GM12801 (cell line): ENCODE results near the gene TCF4.

Experiments used
- TF ChIP-seq, protein P1 (sequence below): IDR thresholded peaks from one replicate; pipeline ENCODE4 v1.5.1; 2011; ENCODE audit warnings: control low read depth; ENCODE audit not compliant: insufficient read length; ENCODE audit errors: extremely low read depth

Gene TCF4

DNA sequence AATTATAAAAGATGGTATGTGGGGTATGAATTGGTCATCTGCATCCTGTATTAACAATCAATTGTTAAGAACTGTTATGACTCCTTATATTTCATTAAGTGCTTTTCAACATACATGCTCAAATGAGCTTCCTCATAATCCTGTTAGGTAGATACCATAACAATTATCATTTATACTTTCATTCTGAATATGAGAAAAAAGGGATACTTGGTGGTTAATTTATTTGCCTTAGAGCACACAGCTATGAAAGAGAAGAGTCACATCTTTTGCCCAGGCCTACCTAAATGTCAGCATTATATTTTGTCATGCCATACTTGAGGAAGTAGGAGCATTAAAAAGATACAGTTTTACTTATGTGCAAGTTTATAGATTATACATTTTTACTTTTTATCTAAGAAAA lies 169.6 kb downstream of the TCF4 start:
- TF ChIP-seq, protein P1, sequence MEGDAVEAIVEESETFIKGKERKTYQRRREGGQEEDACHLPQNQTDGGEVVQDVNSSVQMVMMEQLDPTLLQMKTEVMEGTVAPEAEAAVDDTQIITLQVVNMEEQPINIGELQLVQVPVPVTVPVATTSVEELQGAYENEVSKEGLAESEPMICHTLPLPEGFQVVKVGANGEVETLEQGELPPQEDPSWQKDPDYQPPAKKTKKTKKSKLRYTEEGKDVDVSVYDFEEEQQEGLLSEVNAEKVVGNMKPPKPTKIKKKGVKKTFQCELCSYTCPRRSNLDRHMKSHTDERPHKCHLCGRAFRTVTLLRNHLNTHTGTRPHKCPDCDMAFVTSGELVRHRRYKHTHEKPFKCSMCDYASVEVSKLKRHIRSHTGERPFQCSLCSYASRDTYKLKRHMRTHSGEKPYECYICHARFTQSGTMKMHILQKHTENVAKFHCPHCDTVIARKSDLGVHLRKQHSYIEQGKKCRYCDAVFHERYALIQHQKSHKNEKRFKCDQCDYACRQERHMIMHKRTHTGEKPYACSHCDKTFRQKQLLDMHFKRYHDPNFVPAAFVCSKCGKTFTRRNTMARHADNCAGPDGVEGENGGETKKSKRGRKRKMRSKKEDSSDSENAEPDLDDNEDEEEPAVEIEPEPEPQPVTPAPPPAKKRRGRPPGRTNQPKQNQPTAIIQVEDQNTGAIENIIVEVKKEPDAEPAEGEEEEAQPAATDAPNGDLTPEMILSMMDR: no peak

DNA sequence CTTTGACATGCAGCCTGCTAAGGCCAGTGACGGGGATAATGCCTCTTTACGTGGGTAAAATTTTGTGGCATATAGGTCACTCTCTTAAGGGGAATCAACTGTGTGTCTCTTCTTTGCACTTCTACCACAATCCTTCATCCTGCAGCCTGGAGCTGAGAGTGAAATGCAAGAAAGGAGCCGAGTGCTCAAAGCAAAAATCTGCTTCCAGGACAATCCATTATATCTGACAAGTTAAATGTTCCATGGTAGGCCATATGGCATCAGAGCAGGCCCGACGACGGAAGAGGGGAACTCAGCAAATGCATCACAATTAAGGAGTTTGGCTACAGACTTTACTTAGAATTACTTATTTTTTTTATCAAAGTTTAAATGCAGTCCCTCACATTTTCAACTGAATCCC lies 171.2 kb downstream of the TCF4 start:
- TF ChIP-seq, protein P1: no peak

DNA sequence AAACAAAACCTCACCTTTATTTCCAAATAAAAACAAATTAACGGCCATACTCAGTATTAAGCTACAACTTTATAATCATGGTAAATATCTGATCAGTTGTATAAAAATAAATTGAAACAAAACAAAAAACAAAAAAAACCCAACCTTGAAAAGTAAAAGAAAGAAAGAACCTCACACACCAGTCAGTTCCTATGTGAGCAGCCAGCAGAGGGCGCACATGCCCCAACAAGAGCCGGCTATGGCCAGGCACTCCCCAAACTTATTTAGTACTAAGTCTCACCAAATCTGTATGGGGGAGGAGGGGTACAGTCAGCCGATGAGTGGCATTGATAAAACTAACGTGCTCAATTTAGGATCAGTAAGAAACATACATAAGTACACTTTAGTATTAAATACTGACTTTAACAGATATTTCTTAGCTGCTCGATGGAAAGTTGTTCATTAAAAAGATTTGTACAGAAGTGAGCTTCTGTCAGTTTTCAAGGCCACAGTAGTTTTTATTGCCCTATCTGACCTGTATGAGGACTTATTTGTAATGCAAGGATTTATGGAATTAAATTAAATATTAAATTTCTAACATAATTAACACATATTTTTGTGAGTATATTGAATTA lies 172.6 kb downstream of the TCF4 start:
- TF ChIP-seq, protein P1: no peak

DNA sequence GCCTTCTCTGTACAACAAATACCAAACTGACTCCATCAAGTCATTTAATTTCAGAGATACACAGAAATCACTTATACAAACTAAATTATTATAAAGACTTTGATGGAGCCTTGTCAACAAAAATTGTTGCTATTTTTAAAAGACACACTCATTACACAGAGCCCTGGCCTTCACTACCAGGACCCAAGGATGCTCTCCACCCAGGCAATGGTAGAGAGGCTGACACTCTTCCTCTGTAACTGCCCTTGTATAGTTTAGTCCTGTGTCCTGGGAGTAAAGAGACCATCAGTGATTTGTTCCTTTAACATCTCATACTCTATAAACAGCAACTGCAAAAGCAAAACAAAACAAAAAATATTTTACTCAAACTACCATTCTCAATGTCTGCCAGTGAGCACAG lies 173.5 kb downstream of the TCF4 start:
- TF ChIP-seq, protein P1: no peak

DNA sequence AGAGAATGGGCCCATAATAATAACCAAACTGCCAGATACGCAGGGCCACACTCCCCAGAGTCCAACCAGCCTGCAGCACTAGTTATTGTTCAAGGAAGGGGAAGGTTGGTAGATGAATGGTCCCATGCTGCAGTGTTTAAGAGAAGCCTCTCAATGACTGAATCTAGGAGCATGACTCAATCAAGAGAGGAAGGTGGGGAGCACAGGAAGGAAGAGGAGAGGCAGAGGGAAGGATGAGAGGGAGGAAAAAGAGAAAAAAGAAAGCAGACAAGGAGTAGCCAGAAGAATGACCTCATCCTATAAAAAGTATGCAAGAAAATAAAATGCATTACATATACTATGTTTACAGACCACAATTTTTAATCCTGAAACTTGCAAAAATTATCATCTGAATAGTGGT lies 174.5 kb downstream of the TCF4 start:
- TF ChIP-seq, protein P1: no peak

DNA sequence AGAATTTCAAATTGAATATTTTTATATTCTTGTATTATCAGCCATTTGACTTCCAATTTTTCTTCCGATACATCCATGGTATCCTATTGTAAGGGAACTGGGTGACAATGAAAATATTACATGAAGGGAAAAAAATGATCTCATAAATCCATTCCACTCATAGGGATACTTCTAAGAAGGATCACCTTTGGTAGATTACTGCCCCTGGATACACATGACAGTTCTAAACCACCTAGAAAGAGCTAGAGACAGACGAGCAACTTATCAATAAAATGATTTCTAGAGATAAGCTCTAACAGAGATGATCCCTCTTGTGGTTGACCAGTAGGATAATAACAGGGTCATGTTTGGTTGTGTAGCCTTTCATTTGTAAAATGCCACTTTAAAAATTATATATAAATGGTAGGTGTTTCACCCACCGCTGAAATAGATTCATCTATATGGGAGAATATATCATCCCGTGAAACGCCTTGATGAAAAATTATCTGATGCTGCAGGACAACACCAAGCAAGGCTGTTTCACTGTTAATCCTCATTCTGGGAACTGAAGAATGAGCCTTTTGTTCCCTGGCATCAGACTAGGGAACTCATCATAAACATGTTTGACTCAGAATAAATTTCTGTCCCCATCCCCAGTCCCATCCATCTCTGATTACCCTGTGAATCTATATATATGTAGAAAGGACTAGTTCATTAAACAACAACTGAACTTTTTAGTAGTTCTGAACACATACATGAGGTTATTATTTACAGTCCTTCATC lies 180.0 kb downstream of the TCF4 start:
- TF ChIP-seq, protein P1: no peak

DNA sequence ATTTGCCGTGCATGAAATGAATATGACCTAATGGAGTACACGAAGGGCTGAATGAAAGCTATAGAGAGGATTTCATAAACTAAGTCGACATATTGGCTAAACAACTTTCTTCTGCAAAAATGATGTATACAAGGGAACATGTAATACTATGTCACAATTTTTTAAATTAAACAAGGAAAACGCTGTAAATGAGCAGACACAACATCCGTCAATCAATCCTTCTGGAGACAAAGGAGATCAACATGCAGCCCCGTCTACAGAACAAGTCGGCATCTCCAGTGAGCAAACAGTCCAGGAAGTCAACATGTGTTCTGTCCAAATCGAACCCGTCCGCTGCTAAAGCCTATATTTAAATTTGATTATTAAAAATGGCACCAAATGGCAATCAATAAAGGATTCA lies 180.8 kb downstream of the TCF4 start:
- TF ChIP-seq, protein P1: no peak
